Cardiac muscle cell (in vitro differentiated cells and primary cell): ENCODE measurements around the gene ATP13A1. TPM values are rescaled to one million over a fixed set of nuclear protein-coding genes. Genes with fewer than 3 reads are reported as not detected.
"Not testable (repeated sequence)": the region's sequence is repeated elsewhere in the genome, so short reads cannot be mapped to it uniquely, and the experiment has no call there.

ENCODE experiments used
- DNase-seq, 2 donors: peaks; one replicate each; pipeline versions ENCODE4 v3.0.0 to v3.0.0-alpha.2; 2010 to 2017; ENCODE audit warnings: low read depth in 1 of 2, low spot score in 1 of 2
- H3K27ac ChIP-seq: fragments of 200-600 bp; sonication (generic); 2 replicates; pipeline ENCODE4 v1.5.1; 2016
- H3K27me3 ChIP-seq: fragments of 200-600 bp; sonication (generic); 2 replicates; pipeline ENCODE4 v1.6.0; 2016; ENCODE audit warnings: control low read depth
- H3K36me3 ChIP-seq: fragments of 200-600 bp; sonication (generic); 2 replicates; pipeline ENCODE4 v1.5.1; 2016; ENCODE audit warnings: control low read depth
- H3K4me1 ChIP-seq: fragments of 200-600 bp; sonication (generic); 2 replicates; pipeline ENCODE4 v1.8.1; 2017; ENCODE audit warnings: low read depth, mild to moderate bottlenecking, mixed run types
- H3K4me3 ChIP-seq: fragments of 200-600 bp; sonication (generic); 2 replicates; pipeline ENCODE4 v1.5.1; 2016; ENCODE audit warnings: mild to moderate bottlenecking
- H3K9me3 ChIP-seq: fragments of 200-600 bp; sonication (generic); 2 replicates; pipeline ENCODE4 v1.5.1; 2017; ENCODE audit warnings: low read depth, mild to moderate bottlenecking, control low read depth
- polyA plus RNA-seq: library from polyadenylated mRNA; unstranded; fragments of >200 nt; fragmentation: Nextera tagmentation; extraction: Ambion mirVana; gene quantifications from 2 replicates; pipeline ENCODE4 v1.2.1, GENCODE V29; 2016
- total RNA-seq: library from RNA; depleted of rRNA; stranded (reverse); fragments of >200 nt; gene quantifications from 2 replicates; pipeline ENCODE4 v1.2.3, GENCODE V29; 2016
- TF ChIP-seq, protein P1 (sequence below): IDR thresholded peaks from 2 replicates; pipeline ENCODE4 v1.5.1; 2012; ENCODE audit warnings: low read depth, mild to moderate bottlenecking, low read length

The ATP13A1 gene
- total and polyA plus RNA-seq, 2 experiments from 2014 or later = 58.0 to 216 TPM

DNA sequence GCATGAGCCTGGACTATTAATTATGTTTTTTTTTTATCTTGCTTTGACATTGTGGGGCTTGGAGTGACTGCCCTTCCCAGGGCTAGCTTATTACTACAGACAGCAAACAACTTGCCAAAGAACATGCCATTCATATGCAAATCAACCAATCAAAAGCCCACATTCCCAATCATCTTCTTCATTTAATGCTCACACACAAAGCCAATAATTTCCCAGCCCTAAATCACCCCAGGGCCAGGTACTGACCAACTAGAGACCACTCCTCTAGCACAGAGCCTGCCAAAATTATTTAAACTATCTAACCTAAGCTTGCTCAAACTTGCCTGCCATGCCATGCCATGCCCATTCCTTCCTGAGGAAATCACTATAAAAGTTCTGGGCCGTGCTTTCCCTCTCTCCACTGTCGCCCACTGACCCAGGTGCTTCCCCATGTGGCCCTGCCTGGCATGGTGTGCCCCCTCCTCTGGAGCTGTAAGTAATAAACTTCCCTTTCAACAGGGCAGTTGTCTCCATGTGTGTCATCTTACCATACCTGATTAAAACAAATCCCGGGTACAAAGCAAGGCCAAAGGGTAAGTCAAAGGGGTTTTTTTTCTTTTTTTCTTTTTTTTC, 60.7 kb downstream of the ATP13A1 start:
- Histone ChIP-seq H3K36me3 (no peaks in the 10 kb centered on the region), H3K4me1 (peaks cover under 1% of the 10 kb centered on the region), H3K4me3 (no peak overlapping the region), H3K27me3 (no peaks in the 10 kb centered on the region), H3K27ac (no peak overlapping the region), H3K9me3 (no peaks in the 10 kb centered on the region)
- no peak for DNase-seq
- TF ChIP-seq, protein P1, sequence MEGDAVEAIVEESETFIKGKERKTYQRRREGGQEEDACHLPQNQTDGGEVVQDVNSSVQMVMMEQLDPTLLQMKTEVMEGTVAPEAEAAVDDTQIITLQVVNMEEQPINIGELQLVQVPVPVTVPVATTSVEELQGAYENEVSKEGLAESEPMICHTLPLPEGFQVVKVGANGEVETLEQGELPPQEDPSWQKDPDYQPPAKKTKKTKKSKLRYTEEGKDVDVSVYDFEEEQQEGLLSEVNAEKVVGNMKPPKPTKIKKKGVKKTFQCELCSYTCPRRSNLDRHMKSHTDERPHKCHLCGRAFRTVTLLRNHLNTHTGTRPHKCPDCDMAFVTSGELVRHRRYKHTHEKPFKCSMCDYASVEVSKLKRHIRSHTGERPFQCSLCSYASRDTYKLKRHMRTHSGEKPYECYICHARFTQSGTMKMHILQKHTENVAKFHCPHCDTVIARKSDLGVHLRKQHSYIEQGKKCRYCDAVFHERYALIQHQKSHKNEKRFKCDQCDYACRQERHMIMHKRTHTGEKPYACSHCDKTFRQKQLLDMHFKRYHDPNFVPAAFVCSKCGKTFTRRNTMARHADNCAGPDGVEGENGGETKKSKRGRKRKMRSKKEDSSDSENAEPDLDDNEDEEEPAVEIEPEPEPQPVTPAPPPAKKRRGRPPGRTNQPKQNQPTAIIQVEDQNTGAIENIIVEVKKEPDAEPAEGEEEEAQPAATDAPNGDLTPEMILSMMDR = no peak

DNA sequence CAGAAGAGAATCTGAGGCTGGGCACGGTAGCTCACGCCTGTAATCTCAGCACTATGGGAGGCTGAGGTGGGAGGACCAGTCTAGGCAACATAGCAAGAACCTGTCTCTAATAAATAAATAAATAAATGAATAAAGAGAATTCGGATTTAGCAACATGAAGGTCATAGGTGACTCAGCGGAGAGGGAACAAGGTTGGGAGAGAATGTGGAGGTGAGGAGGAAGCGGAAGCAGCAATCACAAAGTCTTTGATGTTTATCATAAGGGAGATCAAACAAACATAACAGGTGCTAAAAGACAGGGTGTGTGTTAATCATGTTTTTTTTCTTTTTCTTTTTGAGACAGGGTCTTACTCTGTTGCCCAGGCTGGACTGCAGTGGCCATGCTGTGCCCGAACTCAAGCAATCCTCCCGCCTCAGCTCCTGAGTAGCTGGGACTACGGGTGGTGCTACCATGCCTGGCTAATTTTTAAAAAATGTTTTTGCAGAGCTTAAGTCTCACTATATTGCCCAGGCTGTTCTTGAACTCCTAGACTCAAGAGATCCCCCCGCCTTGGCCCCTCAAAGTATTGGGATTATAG, 61.3 kb downstream of the ATP13A1 start:
- no peaks in the 10 kb centered on the region for H3K36me3 ChIP-seq
- no peak for DNase-seq
- peaks cover 4% of the 10 kb centered on the region for H3K4me1 ChIP-seq
- no peak overlapping the region for H3K27ac ChIP-seq
- TF ChIP-seq, protein P1 = no peak
- H3K9me3 ChIP-seq = no peaks in the 10 kb centered on the region
- H3K4me3 ChIP-seq = no peak overlapping the region
- no peaks in the 10 kb centered on the region for H3K27me3 ChIP-seq

DNA sequence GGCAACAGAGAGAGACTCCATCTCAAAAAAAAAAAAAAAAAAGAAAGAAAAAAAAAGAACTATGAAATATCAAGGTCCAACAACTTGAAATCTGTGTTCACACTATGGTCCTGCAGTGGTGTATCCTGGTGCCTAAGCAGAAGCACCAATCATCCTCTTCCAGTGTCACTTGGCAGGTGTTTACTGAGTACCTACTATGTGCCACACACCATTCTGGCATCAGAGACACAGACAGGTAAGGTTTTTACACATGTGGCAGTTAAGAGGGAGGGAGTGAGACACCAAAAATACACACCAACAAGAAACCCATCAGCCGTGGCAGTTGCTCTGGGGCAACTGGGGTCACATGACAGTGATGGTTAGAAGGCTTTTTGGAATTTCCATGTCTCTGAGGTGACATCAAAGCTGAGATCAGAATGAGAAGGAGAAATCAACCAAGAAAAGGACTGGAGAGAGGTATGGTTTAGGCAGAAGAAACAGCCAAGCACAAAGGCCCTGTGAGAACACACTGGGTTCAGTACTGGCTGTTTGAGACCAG, 62.6 kb downstream of the ATP13A1 start:
- TF ChIP-seq, protein P1 = no peak

DNA sequence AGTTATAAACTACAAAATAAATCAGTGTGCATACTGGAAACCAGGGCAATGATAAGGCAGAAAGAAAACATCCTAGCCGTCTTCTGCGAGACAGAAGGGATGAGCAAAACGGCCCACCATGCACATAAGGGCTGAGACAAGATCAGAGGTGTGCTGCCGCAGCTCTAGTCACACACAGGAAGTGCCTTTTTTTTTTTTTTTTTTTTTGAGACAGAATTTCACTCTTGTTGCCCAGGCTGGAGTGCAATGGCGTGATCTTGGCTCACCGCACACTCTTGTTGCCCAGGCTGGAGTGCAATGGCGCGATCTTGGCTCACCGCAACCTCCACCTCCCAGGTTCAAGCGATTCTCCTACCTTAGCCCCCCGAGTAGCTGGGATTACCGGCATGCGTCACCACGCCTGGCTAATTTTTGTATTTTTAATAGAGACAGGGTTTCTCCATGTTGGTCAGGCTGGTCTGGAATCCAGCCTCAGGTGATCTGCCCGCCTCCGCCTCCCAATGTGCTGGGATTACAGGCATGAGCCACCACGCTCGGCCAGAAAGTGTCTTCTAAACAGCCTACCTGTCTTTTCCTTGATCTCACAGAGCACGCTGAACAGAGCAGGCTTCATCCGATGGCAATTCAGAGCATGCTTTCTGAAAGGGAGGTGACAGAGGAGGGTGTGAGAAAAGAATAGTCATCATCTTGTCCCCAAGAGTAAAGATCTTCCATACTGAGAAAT, 64.6 kb downstream of the ATP13A1 start:
- H3K9me3 ChIP-seq, DNase-seq, H3K4me3 ChIP-seq, H3K36me3 ChIP-seq, H3K27ac ChIP-seq, H3K27me3 ChIP-seq, H3K4me1 ChIP-seq: not testable (repeated sequence)

More for the DNA sequence above, 62.6 kb downstream of the ATP13A1 start:
- no peaks in the 10 kb centered on the region for H3K36me3 ChIP-seq
- no peaks in the 10 kb centered on the region for H3K27me3 ChIP-seq
- peaks cover 4% of the 10 kb centered on the region for H3K4me1 ChIP-seq
- no peak overlapping the region for H3K27ac ChIP-seq
- no peak overlapping the region for H3K4me3 ChIP-seq
- DNase-seq = no peak
- H3K9me3 ChIP-seq = no peaks in the 10 kb centered on the region

GRCh38 chr19:19597809-19598306, 65.6 kb downstream of the ATP13A1 start:
- no peak overlapping the region for H3K4me3 ChIP-seq
- TF ChIP-seq, protein P1 = no peak
- DNase-seq = no peak

More at GRCh38 chr19:19597809-19598306, 65.6 kb downstream of the ATP13A1 start:
- Histone ChIP-seq H3K9me3 (no peaks in the 10 kb centered on the region), H3K27ac (no peak overlapping the region), H3K4me1 (peaks cover 4% of the 10 kb centered on the region), H3K36me3 (no peaks in the 10 kb centered on the region), H3K27me3 (no peaks in the 10 kb centered on the region)

Other genes with a start within 250 kb of the ATP13A1 start
- 4.1 and 11.9 TPM in 2 replicates for gene TSSK6, start 148.1 kb downstream of the ATP13A1 start, total RNA-seq
- 0.60 and 1.5 TPM in 2 replicates for gene TSSK6, start 148.1 kb downstream of the ATP13A1 start, polyA plus RNA-seq
- gene NDUFA13, start 147.5 kb downstream of the ATP13A1 start, total RNA-seq = 119 and 172 TPM in 2 replicates
- gene NDUFA13, start 147.5 kb downstream of the ATP13A1 start, polyA plus RNA-seq = 806 and 843 TPM in 2 replicates
- gene YJEFN3, start 134.8 kb downstream of the ATP13A1 start, total RNA-seq = 10.6 and 12.5 TPM in 2 replicates
- 23.0 and 29.9 TPM in 2 replicates for gene YJEFN3, start 134.8 kb downstream of the ATP13A1 start, polyA plus RNA-seq
- gene CILP2, start 125.4 kb downstream of the ATP13A1 start, total RNA-seq = 7.5 and 8.4 TPM in 2 replicates
- 2.2 and 6.7 TPM in 2 replicates for gene CILP2, start 125.4 kb downstream of the ATP13A1 start, polyA plus RNA-seq
- 6.7 and 11.8 TPM in 2 replicates for gene PBX4, start 45.0 kb downstream of the ATP13A1 start, total RNA-seq
- 10.3 and 10.9 TPM in 2 replicates for gene PBX4, start 45.0 kb downstream of the ATP13A1 start, polyA plus RNA-seq
- 29.7 and 39.9 TPM in 2 replicates for gene LPAR2, start 35.5 kb downstream of the ATP13A1 start, total RNA-seq
- 56.6 and 62.2 TPM in 2 replicates for gene LPAR2, start 35.5 kb downstream of the ATP13A1 start, polyA plus RNA-seq
- 13.7 and 15.1 TPM in 2 replicates for gene GMIP, start 20.0 kb downstream of the ATP13A1 start, total RNA-seq
- gene GMIP, start 20.0 kb downstream of the ATP13A1 start, polyA plus RNA-seq = 11.6 and 12.4 TPM in 2 replicates
- 5.7 and 6.0 TPM in 2 replicates for gene ZNF101, start 5.2 kb upstream of the ATP13A1 start, total RNA-seq
- gene ZNF101, start 5.2 kb upstream of the ATP13A1 start, polyA plus RNA-seq = 4.9 and 5.9 TPM in 2 replicates
- 4.2 and 5.5 TPM in 2 replicates for gene ZNF14, start 69.4 kb upstream of the ATP13A1 start, total RNA-seq
- gene ZNF14, start 69.4 kb upstream of the ATP13A1 start, polyA plus RNA-seq = 9.6 and 11.0 TPM in 2 replicates
- gene ZNF506, start 158.1 kb upstream of the ATP13A1 start, total RNA-seq = 49.9 and 55.0 TPM in 2 replicates
- gene ZNF506, start 158.1 kb upstream of the ATP13A1 start, polyA plus RNA-seq = 9.3 and 18.0 TPM in 2 replicates
- gene ZNF253, start 202.2 kb upstream of the ATP13A1 start, total RNA-seq = 16.9 and 19.2 TPM in 2 replicates
- 24.8 and 26.7 TPM in 2 replicates for gene ZNF253, start 202.2 kb upstream of the ATP13A1 start, polyA plus RNA-seq
- gene ZNF93, start 237.3 kb upstream of the ATP13A1 start, total RNA-seq = 14.9 and 29.1 TPM in 2 replicates
- gene ZNF93, start 237.3 kb upstream of the ATP13A1 start, polyA plus RNA-seq = 9.9 and 20.8 TPM in 2 replicates